GM21381 (cell line): ENCODE data around the gene ZNF804B.

Experiments
- ATAC-seq: cut with Tn5 transposase; IDR thresholded peaks from one replicate; pipeline ENCODE4 v1.9.1; 2021; ENCODE audit warnings: mild to moderate bottlenecking, moderate library complexity; ENCODE audit not compliant: unreplicated experiment

The ZNF804B gene

DNA sequence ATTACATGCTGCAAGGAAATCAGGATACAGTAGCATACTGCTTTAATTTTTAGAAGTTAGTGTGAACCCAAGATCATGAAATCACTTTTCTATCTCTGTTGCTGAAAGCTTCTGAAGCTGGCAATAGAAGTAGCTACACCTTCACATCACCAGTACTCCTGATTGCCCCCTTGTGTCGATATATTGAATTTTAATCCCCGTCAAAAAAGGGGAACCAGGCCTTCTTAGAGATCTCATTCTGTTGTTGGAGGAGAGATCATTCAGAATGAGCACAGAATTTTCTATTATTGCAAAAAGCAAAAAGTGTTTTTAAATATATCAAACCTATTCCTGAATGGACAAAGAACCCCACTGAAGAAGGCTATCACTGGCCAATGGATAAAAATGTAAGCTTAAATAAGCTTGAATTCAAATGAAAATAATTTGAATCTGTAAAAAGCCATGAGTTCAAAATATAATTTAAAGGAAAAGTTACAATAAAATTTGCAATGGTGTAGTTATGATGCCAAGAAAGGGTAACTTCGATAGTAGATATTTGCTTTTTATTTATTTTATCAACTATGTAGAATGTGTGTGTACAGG lies 75.7 kb downstream of the ZNF804B start:
- peak; percentile 80 for ATAC-seq

- no peak for ATAC-seq
Observed at GRCh38 chr7:88842201-88842600, 82.7 kb downstream of the ZNF804B start.

DNA sequence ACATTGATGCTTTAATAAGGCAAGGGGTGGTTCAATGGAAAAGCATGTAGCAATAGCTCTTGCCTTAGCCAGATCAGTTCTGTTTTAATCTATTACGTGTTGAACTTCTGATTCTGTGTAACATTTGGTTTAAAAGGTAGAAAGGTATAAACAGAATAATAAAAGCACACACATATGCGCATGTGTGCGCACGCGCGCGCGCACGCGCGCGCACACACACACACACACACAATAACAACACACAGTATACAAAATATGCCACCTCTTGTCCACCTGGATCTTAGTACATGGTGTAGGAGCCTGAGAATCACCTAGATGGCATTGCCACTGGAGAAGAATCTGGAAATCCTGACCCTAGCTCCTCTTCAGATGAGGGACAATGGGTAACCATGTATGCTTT lies 85.6 kb downstream of the ZNF804B start:
- ATAC-seq = no peak

- no peak for ATAC-seq
Observed at GRCh38 chr7:88851220-88851619, 91.7 kb downstream of the ZNF804B start.

- ATAC-seq = no peak
Observed at GRCh38 chr7:88859288-88859687, 99.8 kb downstream of the ZNF804B start.

GRCh38 chr7:88866265-88866863 lies 106.9 kb downstream of the ZNF804B start:
- no peak for ATAC-seq

- ATAC-seq = no peak
Observed at GRCh38 chr7:88867158-88867557, 107.7 kb downstream of the ZNF804B start.

GRCh38 chr7:88868456-88868855 lies 109.0 kb downstream of the ZNF804B start:
- ATAC-seq = no peak

- no peak for ATAC-seq
Observed at GRCh38 chr7:88881136-88881535, 121.6 kb downstream of the ZNF804B start.

DNA sequence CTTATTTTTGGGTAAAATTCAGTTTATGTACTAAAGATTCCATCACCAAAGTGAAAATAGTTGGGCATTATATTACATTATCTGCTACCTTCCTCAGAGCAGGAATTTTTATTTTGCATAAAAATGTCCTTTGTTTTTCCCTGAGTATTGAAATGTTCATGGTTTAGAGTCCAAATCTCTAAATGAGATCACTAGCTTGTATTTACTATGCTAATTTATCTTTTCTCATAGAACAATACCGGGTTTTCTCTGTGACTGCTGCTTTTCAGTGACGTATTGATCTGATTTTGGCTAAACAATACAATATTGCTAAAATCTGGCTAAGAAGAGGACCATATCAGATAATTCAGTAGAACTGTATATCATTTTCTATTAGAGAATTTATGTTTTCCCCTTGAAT lies 125.6 kb downstream of the ZNF804B start:
- no peak for ATAC-seq

- no peak for ATAC-seq
Observed at GRCh38 chr7:88888684-88889083, 129.2 kb downstream of the ZNF804B start.

DNA sequence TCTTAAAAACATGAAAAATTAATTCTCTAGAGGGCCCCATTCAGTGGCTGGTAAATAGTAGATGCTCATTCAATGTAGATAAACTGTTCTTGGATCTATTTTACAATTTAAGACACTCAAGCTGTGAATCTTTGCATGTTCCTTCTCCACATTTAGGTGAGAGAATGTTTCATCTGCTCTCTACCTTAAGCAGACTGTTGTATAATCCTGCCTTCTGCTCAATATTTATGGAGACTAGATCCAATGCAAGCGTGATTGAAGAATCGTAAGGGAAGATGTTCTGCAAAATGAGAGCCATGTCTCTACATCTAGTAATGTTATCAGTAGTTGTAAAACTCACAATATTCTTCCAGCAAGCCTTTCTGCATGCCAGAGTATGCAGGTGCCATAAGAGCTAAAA lies 151.0 kb downstream of the ZNF804B start:
- no peak for ATAC-seq

DNA sequence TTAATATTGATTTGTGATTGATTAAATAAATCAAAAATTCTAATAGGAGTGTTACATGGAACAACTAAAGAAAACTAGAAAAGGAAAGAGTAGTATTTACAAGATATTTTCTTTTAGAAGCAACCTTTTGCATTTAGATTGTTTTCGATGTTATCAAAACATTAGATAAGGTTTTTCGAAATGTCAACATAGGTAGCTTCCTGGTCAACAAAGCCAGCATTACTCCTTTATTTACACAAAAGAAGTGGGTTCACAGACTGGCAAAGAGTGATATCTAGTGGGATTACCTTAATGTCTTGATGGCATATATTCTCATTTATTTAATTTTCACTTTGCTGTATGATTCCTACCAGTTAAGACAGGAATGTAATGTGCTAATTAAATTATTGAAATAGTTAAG lies 153.4 kb downstream of the ZNF804B start:
- no peak for ATAC-seq

DNA sequence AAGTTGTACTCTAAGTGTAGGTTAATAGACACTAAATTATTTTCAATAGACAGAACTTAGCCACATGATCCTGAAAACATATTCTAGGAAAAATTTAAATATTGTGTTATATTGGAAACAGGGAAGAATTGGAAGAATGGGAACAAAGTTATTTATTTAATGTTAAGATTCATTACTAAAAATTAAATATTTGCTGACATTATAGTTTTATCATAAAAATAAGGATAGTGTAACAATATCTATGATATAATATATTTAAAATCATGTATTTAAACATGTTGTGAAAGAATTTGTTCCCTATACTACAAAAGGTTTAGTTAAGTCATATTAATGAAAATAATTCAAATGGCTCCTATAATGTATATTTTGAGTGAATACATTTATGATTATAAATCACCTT lies 156.1 kb downstream of the ZNF804B start:
- ATAC-seq = no peak

DNA sequence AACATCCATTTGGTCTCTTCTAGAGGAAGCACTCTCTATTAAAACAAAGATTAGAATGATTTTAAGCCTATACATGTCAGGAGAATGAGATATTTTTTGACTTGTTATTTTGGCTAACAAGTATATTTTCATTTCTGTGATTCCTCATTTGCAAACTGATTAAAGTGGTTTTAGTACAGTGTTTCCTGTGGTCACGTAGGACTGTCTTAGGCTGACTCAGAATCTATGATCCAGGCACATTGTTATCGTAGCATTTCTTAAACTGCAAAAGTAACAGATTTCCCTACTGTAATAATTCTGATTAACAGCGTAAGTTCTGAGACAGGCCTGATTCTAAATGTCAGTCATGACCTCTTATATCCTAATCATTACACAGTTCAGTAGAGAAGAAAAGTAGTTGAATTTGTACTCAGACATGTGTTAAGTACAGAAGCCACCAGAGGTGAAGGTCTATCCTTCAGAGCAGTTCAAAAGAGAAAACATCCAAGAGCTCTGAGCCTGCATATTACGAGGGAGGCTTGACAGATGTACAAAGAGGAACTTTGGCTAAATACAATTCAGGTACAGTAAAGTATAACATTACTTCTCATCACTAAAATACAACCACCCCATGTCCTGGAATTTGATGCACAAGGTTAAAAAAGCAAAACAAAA lies 160.1 kb downstream of the ZNF804B start:
- no peak for ATAC-seq

GRCh38 chr7:88922944-88923343 lies 163.4 kb downstream of the ZNF804B start:
- no peak for ATAC-seq

GRCh38 chr7:88928276-88928675 lies 168.8 kb downstream of the ZNF804B start:
- ATAC-seq = no peak

- ATAC-seq = no peak
Observed at GRCh38 chr7:88929719-88930118, 170.2 kb downstream of the ZNF804B start.

- no peak for ATAC-seq
Observed at GRCh38 chr7:88933285-88933684, 173.8 kb downstream of the ZNF804B start.

GRCh38 chr7:88942815-88943501 lies 183.5 kb downstream of the ZNF804B start:
- ATAC-seq = no peak

GRCh38 chr7:88951826-88952225 lies 192.3 kb downstream of the ZNF804B start:
- ATAC-seq = no peak

GRCh38 chr7:88964418-88964817 lies 204.9 kb downstream of the ZNF804B start:
- ATAC-seq = no peak
